SKM-1 treated with dmso at 0.1 percent for 144 hours (cell line): ENCODE data around the gene TRIM8.
"Not testable (repeated sequence)": the region's sequence is repeated elsewhere in the genome, so short reads cannot be mapped to it uniquely, and the experiment has no call there.

Experiments used
- DNase-seq: peaks from one replicate; lab custom pipeline; 2025; ENCODE audit not compliant: unreplicated experiment; lab: John Stamatoyannopoulos, UW

Gene TRIM8

DNA sequence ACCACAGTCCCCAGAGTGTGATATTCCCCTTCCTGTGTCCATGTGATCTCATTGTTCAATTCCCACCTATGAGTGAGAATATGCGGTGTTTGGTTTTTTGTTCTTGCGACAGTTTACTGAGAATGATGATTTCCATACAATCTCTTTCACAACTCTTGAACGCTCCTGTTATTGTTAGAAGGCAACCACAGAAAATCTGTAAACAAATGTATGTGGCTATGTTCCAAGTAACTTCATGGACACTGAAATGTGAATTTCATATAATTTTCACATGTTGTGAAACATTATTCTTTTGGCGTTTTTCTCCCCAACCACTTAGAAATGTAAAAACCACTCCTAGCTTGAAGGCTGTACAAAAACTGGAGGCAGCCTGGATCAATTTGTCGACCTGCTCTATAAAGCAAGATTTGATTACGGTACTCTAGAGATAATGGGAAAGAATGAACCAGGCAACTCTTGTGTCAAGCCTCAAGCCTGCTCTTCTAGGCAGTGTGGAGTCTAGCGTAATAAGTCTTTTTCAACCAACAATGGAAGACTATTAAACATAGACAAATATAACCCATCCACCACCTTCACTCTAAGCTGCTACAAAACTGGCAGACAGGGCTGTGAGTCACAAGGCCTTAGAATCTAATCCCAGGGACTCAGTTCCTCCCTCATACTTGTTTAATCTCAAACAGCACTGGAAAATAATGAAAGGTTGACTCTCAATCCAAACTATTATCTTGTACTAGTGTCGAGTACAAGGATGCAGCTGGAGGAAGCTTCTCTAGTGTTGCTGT lies 47.2 kb downstream of the TRIM8 start:
- DNase-seq, result no peak

GRCh38 chr10:102695401-102695800 lies 51.1 kb downstream of the TRIM8 start:
- not testable (repeated sequence) for DNase-seq

DNA sequence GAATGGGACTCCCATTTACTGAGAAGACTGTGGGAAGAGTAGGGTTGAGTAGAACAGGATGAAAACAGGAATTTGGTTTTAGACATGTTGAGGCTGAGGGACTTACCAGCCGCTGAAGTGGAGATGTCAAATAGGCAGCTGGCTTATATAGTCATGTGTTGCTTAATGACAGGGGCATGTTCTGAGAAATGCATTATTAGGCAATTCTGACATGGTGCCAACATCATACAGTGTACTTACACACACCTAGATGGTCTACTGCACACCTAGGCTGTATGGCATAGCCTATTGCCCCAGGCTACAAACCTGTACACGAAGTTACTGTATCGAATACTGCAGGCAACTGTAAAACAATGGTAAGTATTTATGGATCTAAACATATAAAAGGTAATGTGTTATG lies 52.5 kb downstream of the TRIM8 start:
- DNase-seq, result no peak

DNA sequence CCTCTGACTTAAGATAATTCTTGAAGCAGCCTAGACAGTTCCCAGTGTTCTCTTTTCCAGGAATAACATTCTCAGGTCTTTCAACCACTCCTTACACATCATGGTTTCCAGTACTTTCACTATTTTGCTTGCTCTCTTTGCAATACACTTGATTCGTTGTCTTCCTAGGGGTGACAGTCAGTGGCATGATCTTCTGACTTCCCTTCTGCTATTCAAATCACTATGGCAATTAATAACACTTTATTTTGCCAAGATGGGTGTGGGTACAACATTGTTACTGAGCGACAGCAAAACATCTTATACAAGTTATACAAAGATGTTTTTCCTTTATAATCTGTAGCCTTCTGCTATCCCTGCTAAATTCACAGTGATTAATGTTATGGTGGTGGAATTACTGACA lies 54.6 kb downstream of the TRIM8 start:
- no peak for DNase-seq

- DNase-seq, result no peak
Observed at GRCh38 chr10:102701272-102701671, 57.0 kb downstream of the TRIM8 start.

DNA sequence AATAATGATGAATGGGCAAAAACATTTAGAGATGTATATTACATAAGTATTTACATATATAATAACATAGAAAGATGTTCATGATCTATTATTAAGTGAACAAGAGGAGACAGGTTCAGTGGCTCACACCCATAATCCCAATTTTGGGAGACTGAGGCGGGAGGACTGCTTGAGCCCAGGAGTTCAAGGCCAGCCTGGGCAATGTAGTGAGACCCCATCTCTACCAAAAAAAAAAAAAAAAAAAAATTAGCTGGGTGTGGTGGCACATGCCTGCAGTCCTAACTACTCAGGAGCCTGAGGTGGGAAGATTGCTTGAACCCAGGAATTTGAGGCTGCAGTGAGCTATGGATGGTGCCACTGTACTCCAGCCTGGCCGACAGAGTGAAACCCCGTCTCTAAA lies 57.5 kb downstream of the TRIM8 start:
- no peak for DNase-seq

DNA sequence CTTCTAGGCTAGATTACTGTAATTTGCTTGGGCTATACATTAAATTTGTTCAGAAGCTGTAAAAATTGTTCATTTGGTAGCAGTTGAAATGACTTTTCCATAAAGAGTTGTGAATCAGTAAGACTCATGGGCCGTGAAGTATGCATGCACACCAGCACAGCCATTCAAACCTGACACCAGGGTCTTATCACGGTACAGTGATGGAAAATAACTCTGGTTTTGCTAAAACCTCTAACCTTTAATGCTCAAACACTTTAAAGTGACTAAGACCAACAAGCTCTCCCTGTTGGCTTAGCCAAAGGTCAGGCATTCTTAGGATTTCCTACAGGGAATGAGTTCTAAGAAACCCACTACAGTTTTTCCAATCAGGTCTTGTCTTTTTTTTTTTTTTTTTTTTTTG lies 58.5 kb downstream of the TRIM8 start:
- no peak for DNase-seq

GRCh38 chr10:102704915-102705314 lies 60.6 kb downstream of the TRIM8 start:
- no peak for DNase-seq

- no peak for DNase-seq
Observed at GRCh38 chr10:102705531-102705930, 61.3 kb downstream of the TRIM8 start.
